Stimulated activated CD4-positive, alpha-beta T cell treated with anti-CD3 and anti-CD28 coated beads, TNF-alpha, amount 100 ng/mL, for 48 hours (primary cell): Measurements from ENCODE around the gene TTC28.
"Not testable (repeated sequence)": the region's sequence is repeated elsewhere in the genome, so short reads cannot be mapped to it uniquely, and the experiment has no call there.

Experiments used
- DNase-seq, 3 donors: peaks; one replicate each; pipeline ENCODE4 v3.0.0-alpha.2; 2020; ENCODE audit warnings: low read depth in 3 of 3

Gene TTC28

GRCh38 chr22:28232204-28232603 is 447.4 kb downstream of the TTC28 start:
- no peak for DNase-seq

GRCh38 chr22:28231441-28231840 is 448.2 kb downstream of the TTC28 start:
- DNase-seq: no peak

- no peak for DNase-seq
These were observed 449.0 kb downstream of the TTC28 start for GRCh38 chr22:28230671-28231070.

GRCh38 chr22:28229566-28230485 is 449.8 kb downstream of the TTC28 start:
- DNase-seq: no peak

- no peak for DNase-seq
These were observed 455.8 kb downstream of the TTC28 start for GRCh38 chr22:28223826-28224225.

- DNase-seq: no peak
These were observed 456.5 kb downstream of the TTC28 start for GRCh38 chr22:28222976-28223745.

- no peak for DNase-seq
These were observed 457.1 kb downstream of the TTC28 start for GRCh38 chr22:28222571-28222970.

- no peak for DNase-seq
These were observed 457.6 kb downstream of the TTC28 start for GRCh38 chr22:28222052-28222451.

- no peak for DNase-seq
These were observed 458.8 kb downstream of the TTC28 start for GRCh38 chr22:28220626-28221363.

- DNase-seq: no peak
These were observed 462.4 kb downstream of the TTC28 start for GRCh38 chr22:28217277-28217676.

GRCh38 chr22:28214750-28215149 is 464.9 kb downstream of the TTC28 start:
- DNase-seq: not testable (repeated sequence)

GRCh38 chr22:28209457-28209856 is 470.2 kb downstream of the TTC28 start:
- DNase-seq: not testable (repeated sequence)

GRCh38 chr22:28208787-28209186 is 470.9 kb downstream of the TTC28 start:
- no peak for DNase-seq

GRCh38 chr22:28208036-28208435 is 471.6 kb downstream of the TTC28 start:
- no peak for DNase-seq

GRCh38 chr22:28207281-28208030 is 472.2 kb downstream of the TTC28 start:
- DNase-seq: no peak

GRCh38 chr22:28205926-28206325 is 473.7 kb downstream of the TTC28 start:
- no peak for DNase-seq

- no peak for DNase-seq
These were observed 475.3 kb downstream of the TTC28 start for GRCh38 chr22:28204382-28204781.

GRCh38 chr22:28203286-28203685 is 476.4 kb downstream of the TTC28 start:
- DNase-seq: no peak

- no peak for DNase-seq
These were observed 480.9 kb downstream of the TTC28 start for GRCh38 chr22:28198692-28199091.

GRCh38 chr22:28191571-28191970 is 488.1 kb downstream of the TTC28 start:
- DNase-seq: not testable (repeated sequence)

- no peak for DNase-seq
These were observed 491.3 kb downstream of the TTC28 start for GRCh38 chr22:28188178-28188879.
